Liver (tissue), 9 donors: ENCODE results near the gene GAS6. TPM values are rescaled to one million over a fixed set of nuclear protein-coding genes. Genes with fewer than 3 reads are reported as not detected.

Source experiments
- DNase-seq: peaks from one replicate; pipeline ENCODE4 v3.0.0-alpha.2; 2017; ENCODE audit warnings: low spot score
- H3K27ac ChIP-seq, 2 donors: one replicate each; pipeline ENCODE4 v1.7.0; 2013; ENCODE audit warnings: inconsistent platforms in 2 of 2, low read length in 2 of 2, control low read depth in 1 of 2, low read depth in 1 of 2, mild to moderate bottlenecking in 1 of 2
- H3K27me3 ChIP-seq, 4 donors: one replicate each; pipeline versions ENCODE4 v1.6.1 to v1.7.0; 2013; ENCODE audit warnings: low read length in 3 of 4, inconsistent platforms in 1 of 4, mild to moderate bottlenecking in 1 of 4, moderate library complexity in 1 of 4; ENCODE audit not compliant: control insufficient read depth in 4 of 4, insufficient read depth in 4 of 4
- H3K36me3 ChIP-seq, 4 donors: one replicate each; pipeline versions ENCODE4 v1.6.1 to v1.7.0; 2013; ENCODE audit warnings: low read length in 3 of 4, mild to moderate bottlenecking in 3 of 4, low read depth in 1 of 4, moderate library complexity in 1 of 4; ENCODE audit not compliant: control insufficient read depth in 4 of 4, insufficient read depth in 3 of 4
- H3K4me1 ChIP-seq, 4 donors: one replicate each; pipeline versions ENCODE4 v1.6.1 to v1.7.0; 2013; ENCODE audit warnings: low read length in 3 of 4, mild to moderate bottlenecking in 3 of 4, moderate library complexity in 1 of 4; ENCODE audit not compliant: control insufficient read depth in 4 of 4, insufficient read depth in 4 of 4
- H3K4me3 ChIP-seq, 3 donors: one replicate each; pipeline versions ENCODE4 v1.6.1 to v1.7.0; 2013; ENCODE audit warnings: low read length in 3 of 3, control low read depth in 1 of 3, low read depth in 1 of 3, mild to moderate bottlenecking in 1 of 3
- H3K9ac ChIP-seq, 2 donors: one replicate each; pipeline ENCODE4 v1.7.0; 2013; ENCODE audit warnings: low read length in 2 of 2, mild to moderate bottlenecking in 2 of 2, moderate library complexity in 2 of 2, control low read depth in 1 of 2, low read depth in 1 of 2
- H3K9me3 ChIP-seq, 4 donors: one replicate each; pipeline versions ENCODE4 v1.6.1 to v1.7.0; 2013; ENCODE audit warnings: low read length in 3 of 4; ENCODE audit not compliant: control insufficient read depth in 4 of 4
- EGR1 ChIP-seq, 2 donors: IDR thresholded peaks; 2 replicates each; pipeline ENCODE4 v1.6.1; 2016 to 2018; ENCODE audit warnings: antibody characterized with exemption in 2 of 2, low read depth in 2 of 2
- FOXA1 ChIP-seq: IDR thresholded peaks from 2 replicates; pipeline ENCODE4 v1.6.1; 2016; ENCODE audit warnings: antibody characterized with exemption
- FOXA2 ChIP-seq: IDR thresholded peaks from 2 replicates; pipeline ENCODE4 v1.6.1; 2016; ENCODE audit warnings: antibody characterized with exemption
- GABPA ChIP-seq, 2 donors: IDR thresholded peaks in 1 of 2; conservative IDR thresholded peaks in 1 of 2; 2 replicates each; pipeline ENCODE4 v1.6.1; 2016; ENCODE audit warnings: antibody characterized with exemption in 2 of 2, mild to moderate bottlenecking in 1 of 2, moderate library complexity in 1 of 2
- HNF4A ChIP-seq, 2 donors: conservative IDR thresholded peaks; 2 replicates each; pipeline ENCODE4 v1.6.1; 2016; ENCODE audit warnings: antibody characterized with exemption in 2 of 2, mild to moderate bottlenecking in 2 of 2
- HNF4G ChIP-seq: IDR thresholded peaks from 2 replicates; pipeline ENCODE4 v1.6.1; 2016; ENCODE audit warnings: antibody characterized with exemption
- RAD21 ChIP-seq, 2 donors: IDR thresholded peaks; 2 replicates each; pipeline ENCODE4 v1.6.1; 2016; ENCODE audit warnings: antibody characterized with exemption in 2 of 2, mild to moderate bottlenecking in 2 of 2
- RXRA ChIP-seq, 2 donors: IDR thresholded peaks; 2 replicates each; pipeline ENCODE4 v1.6.1; 2017 to 2018; ENCODE audit warnings: antibody characterized with exemption in 2 of 2, mild to moderate bottlenecking in 1 of 2
- SP1 ChIP-seq: IDR thresholded peaks from 2 replicates; pipeline ENCODE4 v1.6.1; 2018; ENCODE audit warnings: antibody characterized with exemption, mild to moderate bottlenecking
- TAF1 ChIP-seq: conservative IDR thresholded peaks from 2 replicates; pipeline ENCODE4 v1.6.1; 2016; ENCODE audit warnings: antibody characterized with exemption, mild to moderate bottlenecking
- WGBS: extraction: QIAGEN DNeasy Blood & Tissue Kit; methylation state at CpG from one replicate; pipeline ENCODE4 v1.1.7; 2013; 5-methylcytosine and 5-hydroxymethylcytosine counted together
- polyA plus RNA-seq, 2 donors: library from polyadenylated mRNA; stranded (reverse) in 1 of 2; unstranded in 1 of 2; fragments of 200-250 nt in 1 of 2; fragments of >200 nt in 1 of 2; fragmentation: Nextera tagmentation in 1 of 2; extraction: Ambion mirVana in 1 of 2; gene quantifications; one replicate each; pipeline versions ENCODE4 v1.2.1 to v1.2.3, GENCODE V29; 2013 to 2015
- total RNA-seq, 2 donors: library from RNA; depleted of rRNA; stranded (reverse); fragments of >200 nt; gene quantifications; one replicate each; pipeline ENCODE4 v1.2.3, GENCODE V29; 2014
- TF ChIP-seq, protein P1 (sequence below): IDR thresholded peaks from 2 replicates; pipeline ENCODE4 v1.6.1; 2016; ENCODE audit warnings: antibody characterized with exemption
- TF ChIP-seq, protein P2 (sequence below): IDR thresholded peaks from 2 replicates; pipeline ENCODE4 v1.6.1; 2016; ENCODE audit warnings: antibody characterized with exemption
- TF ChIP-seq, protein P3 (sequence below): fragments of 150-350 bp; IDR thresholded peaks from 2 replicates; pipeline ENCODE4 v1.5.1; 2017; ENCODE audit warnings: improper control_type of control experiment, low read depth, low read length; ENCODE audit not compliant: missing input control
- TF ChIP-seq, protein P4 (sequence below): IDR thresholded peaks from 2 replicates; pipeline ENCODE4 v1.6.1; 2016; ENCODE audit warnings: antibody characterized with exemption, mild to moderate bottlenecking
- TF ChIP-seq, protein P5 (sequence below): IDR thresholded peaks from 2 replicates; pipeline ENCODE4 v1.6.1; 2016; ENCODE audit warnings: antibody characterized with exemption
- donor health status: healthy.
- donor health status: healthy.
- donor health status: healthy.
- donor health status: healthy.
- donor health status: healthy.

Gene GAS6
- total and polyA plus RNA-seq, 4 donors, result 2.5 to 30.2 (median 9.1) TPM

DNA sequence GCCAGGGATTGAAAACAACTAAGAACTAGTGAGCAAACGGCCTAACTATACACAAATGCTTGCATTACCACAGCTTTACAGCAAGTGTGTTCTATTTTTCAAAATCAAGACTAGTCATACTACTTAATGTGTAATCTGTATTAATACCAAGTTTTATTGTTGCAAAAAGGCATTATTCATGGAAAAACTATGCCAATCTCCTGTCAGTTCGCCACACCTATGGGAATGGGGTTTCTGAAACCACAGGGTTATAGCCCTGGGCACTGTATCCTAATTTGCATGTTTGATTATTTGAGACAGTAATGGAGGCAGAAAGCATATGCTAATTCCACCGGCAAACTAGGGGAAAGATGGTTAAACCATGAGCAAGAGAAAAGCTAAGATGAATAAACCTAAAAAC lies 14.3 kb downstream of the GAS6 start:
- Histone ChIP-seq H3K36me3 (no peaks in the 10 kb centered on the region), H3K9ac (no peak overlapping the region), H3K9me3 (no peaks in the 10 kb centered on the region), H3K4me1 (peaks cover 11 to 33% (median 21%) of the 10 kb centered on the region in 4 donors), H3K4me3 (no peak overlapping the region), H3K27me3 (no peaks in the 10 kb centered on the region), H3K27ac (no peak overlapping the region)
- WGBS, result 87% methylated on average over 3 of the region's 3 CpGs
- DNase-seq, result no peak
- TF ChIP-seq HNF4A (conservative IDR thresholded peaks at IDR 0.05) (no peak), TAF1 (no peak), RAD21 (IDR thresholded peaks at IDR 0.05) (no peak), HNF4G (no peak), FOXA1 (no peak), GABPA (IDR thresholded peaks at IDR 0.05 in 1 of 2, conservative IDR thresholded peaks at IDR 0.05 in 1 of 2) (no peak), RXRA (IDR thresholded peaks at IDR 0.05) (no peak), SP1 (no peak), EGR1 (IDR thresholded peaks at IDR 0.05; ENCODE audit: low read depth in 2 of 2) (no peak), FOXA2 (no peak)
- TF ChIP-seq, protein P1, sequence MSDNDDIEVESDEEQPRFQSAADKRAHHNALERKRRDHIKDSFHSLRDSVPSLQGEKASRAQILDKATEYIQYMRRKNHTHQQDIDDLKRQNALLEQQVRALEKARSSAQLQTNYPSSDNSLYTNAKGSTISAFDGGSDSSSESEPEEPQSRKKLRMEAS, result no peak
- TF ChIP-seq, protein P2, sequence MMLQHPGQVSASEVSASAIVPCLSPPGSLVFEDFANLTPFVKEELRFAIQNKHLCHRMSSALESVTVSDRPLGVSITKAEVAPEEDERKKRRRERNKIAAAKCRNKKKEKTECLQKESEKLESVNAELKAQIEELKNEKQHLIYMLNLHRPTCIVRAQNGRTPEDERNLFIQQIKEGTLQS, result no peak
- TF ChIP-seq, protein P3, sequence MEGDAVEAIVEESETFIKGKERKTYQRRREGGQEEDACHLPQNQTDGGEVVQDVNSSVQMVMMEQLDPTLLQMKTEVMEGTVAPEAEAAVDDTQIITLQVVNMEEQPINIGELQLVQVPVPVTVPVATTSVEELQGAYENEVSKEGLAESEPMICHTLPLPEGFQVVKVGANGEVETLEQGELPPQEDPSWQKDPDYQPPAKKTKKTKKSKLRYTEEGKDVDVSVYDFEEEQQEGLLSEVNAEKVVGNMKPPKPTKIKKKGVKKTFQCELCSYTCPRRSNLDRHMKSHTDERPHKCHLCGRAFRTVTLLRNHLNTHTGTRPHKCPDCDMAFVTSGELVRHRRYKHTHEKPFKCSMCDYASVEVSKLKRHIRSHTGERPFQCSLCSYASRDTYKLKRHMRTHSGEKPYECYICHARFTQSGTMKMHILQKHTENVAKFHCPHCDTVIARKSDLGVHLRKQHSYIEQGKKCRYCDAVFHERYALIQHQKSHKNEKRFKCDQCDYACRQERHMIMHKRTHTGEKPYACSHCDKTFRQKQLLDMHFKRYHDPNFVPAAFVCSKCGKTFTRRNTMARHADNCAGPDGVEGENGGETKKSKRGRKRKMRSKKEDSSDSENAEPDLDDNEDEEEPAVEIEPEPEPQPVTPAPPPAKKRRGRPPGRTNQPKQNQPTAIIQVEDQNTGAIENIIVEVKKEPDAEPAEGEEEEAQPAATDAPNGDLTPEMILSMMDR, result no peak
- TF ChIP-seq, protein P4, sequence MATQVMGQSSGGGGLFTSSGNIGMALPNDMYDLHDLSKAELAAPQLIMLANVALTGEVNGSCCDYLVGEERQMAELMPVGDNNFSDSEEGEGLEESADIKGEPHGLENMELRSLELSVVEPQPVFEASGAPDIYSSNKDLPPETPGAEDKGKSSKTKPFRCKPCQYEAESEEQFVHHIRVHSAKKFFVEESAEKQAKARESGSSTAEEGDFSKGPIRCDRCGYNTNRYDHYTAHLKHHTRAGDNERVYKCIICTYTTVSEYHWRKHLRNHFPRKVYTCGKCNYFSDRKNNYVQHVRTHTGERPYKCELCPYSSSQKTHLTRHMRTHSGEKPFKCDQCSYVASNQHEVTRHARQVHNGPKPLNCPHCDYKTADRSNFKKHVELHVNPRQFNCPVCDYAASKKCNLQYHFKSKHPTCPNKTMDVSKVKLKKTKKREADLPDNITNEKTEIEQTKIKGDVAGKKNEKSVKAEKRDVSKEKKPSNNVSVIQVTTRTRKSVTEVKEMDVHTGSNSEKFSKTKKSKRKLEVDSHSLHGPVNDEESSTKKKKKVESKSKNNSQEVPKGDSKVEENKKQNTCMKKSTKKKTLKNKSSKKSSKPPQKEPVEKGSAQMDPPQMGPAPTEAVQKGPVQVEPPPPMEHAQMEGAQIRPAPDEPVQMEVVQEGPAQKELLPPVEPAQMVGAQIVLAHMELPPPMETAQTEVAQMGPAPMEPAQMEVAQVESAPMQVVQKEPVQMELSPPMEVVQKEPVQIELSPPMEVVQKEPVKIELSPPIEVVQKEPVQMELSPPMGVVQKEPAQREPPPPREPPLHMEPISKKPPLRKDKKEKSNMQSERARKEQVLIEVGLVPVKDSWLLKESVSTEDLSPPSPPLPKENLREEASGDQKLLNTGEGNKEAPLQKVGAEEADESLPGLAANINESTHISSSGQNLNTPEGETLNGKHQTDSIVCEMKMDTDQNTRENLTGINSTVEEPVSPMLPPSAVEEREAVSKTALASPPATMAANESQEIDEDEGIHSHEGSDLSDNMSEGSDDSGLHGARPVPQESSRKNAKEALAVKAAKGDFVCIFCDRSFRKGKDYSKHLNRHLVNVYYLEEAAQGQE, result no peak
- TF ChIP-seq, protein P5, sequence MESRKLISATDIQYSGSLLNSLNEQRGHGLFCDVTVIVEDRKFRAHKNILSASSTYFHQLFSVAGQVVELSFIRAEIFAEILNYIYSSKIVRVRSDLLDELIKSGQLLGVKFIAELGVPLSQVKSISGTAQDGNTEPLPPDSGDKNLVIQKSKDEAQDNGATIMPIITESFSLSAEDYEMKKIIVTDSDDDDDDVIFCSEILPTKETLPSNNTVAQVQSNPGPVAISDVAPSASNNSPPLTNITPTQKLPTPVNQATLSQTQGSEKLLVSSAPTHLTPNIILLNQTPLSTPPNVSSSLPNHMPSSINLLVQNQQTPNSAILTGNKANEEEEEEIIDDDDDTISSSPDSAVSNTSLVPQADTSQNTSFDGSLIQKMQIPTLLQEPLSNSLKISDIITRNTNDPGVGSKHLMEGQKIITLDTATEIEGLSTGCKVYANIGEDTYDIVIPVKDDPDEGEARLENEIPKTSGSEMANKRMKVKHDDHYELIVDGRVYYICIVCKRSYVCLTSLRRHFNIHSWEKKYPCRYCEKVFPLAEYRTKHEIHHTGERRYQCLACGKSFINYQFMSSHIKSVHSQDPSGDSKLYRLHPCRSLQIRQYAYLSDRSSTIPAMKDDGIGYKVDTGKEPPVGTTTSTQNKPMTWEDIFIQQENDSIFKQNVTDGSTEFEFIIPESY, result no peak
